H1 (cell line): ENCODE data around the gene ZSCAN29. TPM values are rescaled to one million over a fixed set of nuclear protein-coding genes. Genes with fewer than 3 reads are reported as not detected.

Source experiments
- CTCF ChIA-PET: fragments of 300-600 bp; sonication (Branson Sonifier 250); formaldehyde crosslinking; loops from one replicate; lab custom pipeline; 2021; ENCODE audit not compliant: partially characterized antibody; lab: Charles Lee
- POLR2A ChIA-PET: fragments of 300-600 bp; sonication (Branson Sonifier 250); formaldehyde crosslinking; loops from one replicate; lab custom pipeline; 2021; ENCODE audit warnings: inconsistent platforms; ENCODE audit not compliant: partially characterized antibody; lab: Charles Lee
- DNase-seq, 2 experiments: peaks; one replicate each; pipeline versions ENCODE4 v3.0.0 to v3.0.0-alpha.2; 2010 to 2022; ENCODE audit warnings: low spot score in 2 of 2, low read depth in 1 of 2, mixed read lengths in 1 of 2
- FAIRE-seq: peaks from 2 replicates; lab custom pipeline; 2011; peaks lifted over from hg19 to GRCh38; lab: Jason Lieb, UNC
- H2AFZ ChIP-seq: 2 replicates; pipeline ENCODE4 v1.8.1; 2012; ENCODE audit warnings: low read length, inconsistent platforms
- H2AK5ac ChIP-seq: 2 replicates; pipeline ENCODE4 v1.6.1; 2013; ENCODE audit warnings: low read depth, low read length
- H2BK120ac ChIP-seq: replicated peaks from 2 replicates; pipeline ENCODE3; 2013; ENCODE audit warnings: low read depth, low read length, inconsistent platforms
- H2BK12ac ChIP-seq: 2 replicates; pipeline ENCODE4 v1.6.1; 2013; ENCODE audit warnings: low read depth, low read length
- H2BK15ac ChIP-seq: 2 replicates; pipeline ENCODE4 v1.6.1; 2013; ENCODE audit warnings: low read length
- H2BK20ac ChIP-seq: 2 replicates; pipeline ENCODE4 v1.6.1; 2013; ENCODE audit warnings: low read length
- H2BK5ac ChIP-seq: 2 replicates; pipeline ENCODE4 v1.6.1; 2013; ENCODE audit warnings: low read depth, low read length
- H3K14ac ChIP-seq: 2 replicates; pipeline ENCODE4 v1.6.1; 2013; ENCODE audit warnings: inconsistent platforms; ENCODE audit not compliant: insufficient read length
- H3K18ac ChIP-seq: 2 replicates; pipeline ENCODE4 v1.6.1; 2013; ENCODE audit warnings: low read length; ENCODE audit errors: extremely low read depth
- H3K23ac ChIP-seq: 2 replicates; pipeline ENCODE4 v1.6.1; 2013; ENCODE audit warnings: inconsistent platforms; ENCODE audit not compliant: insufficient read length
- H3K23me2 ChIP-seq: 2 replicates; pipeline ENCODE4 v1.6.1; 2013; ENCODE audit warnings: low read depth, low read length
- H3K27ac ChIP-seq: 2 replicates; pipeline ENCODE4 v1.6.1; 2011; ENCODE audit warnings: low read depth, low read length, inconsistent platforms
- H3K27me3 ChIP-seq, 4 experiments: replicated peaks in 1 of 4; 1 replicate in 1 of 4; 2 replicates in 3 of 4; pipeline versions ENCODE4 v1.6.1 to v1.8.1; 2011 to 2013; ENCODE audit warnings: low read length in 3 of 4, mild to moderate bottlenecking in 3 of 4, inconsistent platforms in 2 of 4, mixed read lengths in 2 of 4, moderate library complexity in 1 of 4; ENCODE audit not compliant: control insufficient read depth in 3 of 4, insufficient read depth in 3 of 4; ENCODE audit errors: extremely low read depth in 1 of 4
- H3K36me3 ChIP-seq, 4 experiments: 2 replicates each; pipeline versions ENCODE4 v1.6.1 to v1.8.1; 2011 to 2013; ENCODE audit warnings: mild to moderate bottlenecking in 4 of 4, low read length in 3 of 4, moderate library complexity in 2 of 4, control low read depth in 1 of 4, inconsistent platforms in 1 of 4; ENCODE audit not compliant: insufficient read depth in 4 of 4, control insufficient read depth in 2 of 4
- H3K4ac ChIP-seq: replicated peaks from 2 replicates; pipeline ENCODE3; 2013; ENCODE audit warnings: low read length, low read depth, mixed read lengths, inconsistent platforms; ENCODE audit not compliant: insufficient read length
- H3K4me1 ChIP-seq, 4 experiments: replicated peaks in 1 of 4; 1 replicate in 1 of 4; 2 replicates in 3 of 4; pipeline versions ENCODE4 v1.6.1 to v1.8.1; 2011 to 2013; ENCODE audit warnings: low read length in 3 of 4, inconsistent platforms in 2 of 4, mixed read lengths in 1 of 4; ENCODE audit not compliant: insufficient read depth in 4 of 4, control insufficient read depth in 3 of 4
- H3K4me2 ChIP-seq, 2 experiments: 2 replicates each; pipeline versions ENCODE4 v1.6.1 to v1.8.1; 2011 to 2013; ENCODE audit warnings: low read depth in 2 of 2, low read length in 2 of 2, control low read depth in 1 of 2, inconsistent platforms in 1 of 2, mild to moderate bottlenecking in 1 of 2; ENCODE audit not compliant: insufficient read depth in 1 of 2
- H3K4me3 ChIP-seq, 4 experiments: fragments of 200-600, 300-600 bp in 1 of 4; sonication (generic), shearing (Covaris generic), sonication (Bioruptor Twin) in 1 of 4; 2 replicates each; pipeline versions ENCODE4 v1.5.1 to v1.8.1; 2011 to 2016; ENCODE audit warnings: low read length in 4 of 4, low read depth in 3 of 4, control low read depth in 2 of 4, inconsistent platforms in 2 of 4, mild to moderate bottlenecking in 2 of 4, mixed read lengths in 1 of 4, moderate library complexity in 1 of 4; ENCODE audit not compliant: insufficient read depth in 2 of 4; ENCODE audit errors: extremely low read depth in 1 of 4
- H3K56ac ChIP-seq: replicated peaks from 2 replicates; pipeline ENCODE3; 2013; ENCODE audit warnings: low read depth, mild to moderate bottlenecking, mixed read lengths, low read length, inconsistent platforms; ENCODE audit not compliant: insufficient read length
- H3K79me1 ChIP-seq: 2 replicates; pipeline ENCODE4 v1.6.1; 2013; ENCODE audit warnings: low read depth, low read length, control low read depth
- H3K79me2 ChIP-seq, 2 experiments: 2 replicates each; pipeline versions ENCODE4 v1.6.1 to v1.8.1; 2012 to 2013; ENCODE audit warnings: low read length in 2 of 2, mild to moderate bottlenecking in 2 of 2, inconsistent platforms in 1 of 2; ENCODE audit not compliant: insufficient read depth in 2 of 2, control insufficient read depth in 1 of 2
- H3K9ac ChIP-seq, 4 experiments: replicated peaks in 1 of 4; 1 replicate in 1 of 4; 2 replicates in 3 of 4; pipeline versions ENCODE4 v1.6.1 to v1.8.1; 2011 to 2013; ENCODE audit warnings: low read depth in 3 of 4, low read length in 3 of 4, control low read depth in 2 of 4, mild to moderate bottlenecking in 2 of 4, moderate library complexity in 2 of 4, inconsistent platforms in 1 of 4; ENCODE audit errors: extremely low read depth in 1 of 4
- H3K9me3 ChIP-seq, 2 experiments: 2 replicates each; pipeline versions ENCODE4 v1.6.1 to v1.8.1; 2012 to 2013; ENCODE audit warnings: mild to moderate bottlenecking in 2 of 2, moderate library complexity in 2 of 2, control low read depth in 1 of 2, inconsistent platforms in 1 of 2, low read depth in 1 of 2, low read length in 1 of 2, mixed read lengths in 1 of 2; ENCODE audit not compliant: insufficient read depth in 2 of 2
- H4K20me1 ChIP-seq, 2 experiments: replicated peaks in 1 of 2; 2 replicates each; pipeline versions ENCODE3 to v1.8.1; 2011 to 2013; ENCODE audit warnings: inconsistent platforms in 2 of 2, low read length in 2 of 2, mild to moderate bottlenecking in 1 of 2; ENCODE audit not compliant: insufficient read depth in 2 of 2, control insufficient read depth in 1 of 2
- H4K5ac ChIP-seq: 2 replicates; pipeline ENCODE4 v1.6.1; 2013; ENCODE audit warnings: low read length, low read depth, mixed read lengths, inconsistent platforms; ENCODE audit not compliant: insufficient read length
- H4K8ac ChIP-seq: 2 replicates; pipeline ENCODE4 v1.8.0; 2013; ENCODE audit warnings: mild to moderate bottlenecking, moderate library complexity, low read length, inconsistent platforms; ENCODE audit not compliant: insufficient read depth; ENCODE audit errors: extremely low read depth
- H4K91ac ChIP-seq: replicated peaks from 2 replicates; pipeline ENCODE3; 2013; ENCODE audit warnings: low read length, mixed read lengths, inconsistent platforms; ENCODE audit not compliant: insufficient read length
- BRCA1 ChIP-seq: IDR thresholded peaks from 2 replicates; pipeline ENCODE4 v1.6.1; 2012; ENCODE audit warnings: low read depth, low read length, improper control_type of control experiment
- CBX8 ChIP-seq: fragments of 300-800, 300-1000 bp; sonication (generic); IDR thresholded peaks from 2 replicates; pipeline ENCODE4 v1.7.1; 2016; ENCODE audit warnings: low read depth, low read length, borderline replicate concordance
- CHD1 ChIP-seq: IDR thresholded peaks from 2 replicates; pipeline ENCODE4 v1.6.1; 2012; ENCODE audit warnings: low read depth, low read length, improper control_type of control experiment
- EZH2 ChIP-seq: fragments of 200-600 bp; sonication (generic); IDR thresholded peaks from 2 replicates; pipeline ENCODE4 v1.7.1; 2012; ENCODE audit warnings: low read depth, mild to moderate bottlenecking, moderate library complexity, low read length, inconsistent platforms; ENCODE audit not compliant: severe bottlenecking
- GTF2F1 ChIP-seq: IDR thresholded peaks from 2 replicates; pipeline ENCODE4 v1.6.1; 2012; ENCODE audit warnings: low read depth, low read length, improper control_type of control experiment, borderline replicate concordance
- KDM4A ChIP-seq: IDR thresholded peaks from one replicate; pipeline ENCODE4 v1.7.1; 2012; ENCODE audit warnings: low read depth, mild to moderate bottlenecking, moderate library complexity, low read length, inconsistent platforms; ENCODE audit not compliant: severe bottlenecking
- PHF8 ChIP-seq: fragments of 200-600 bp; sonication (generic); conservative IDR thresholded peaks from 2 replicates; pipeline ENCODE4 v1.7.1; 2012; ENCODE audit warnings: low read depth, mild to moderate bottlenecking, inconsistent platforms, low read length, moderate library complexity
- POLR2AphosphoS5 ChIP-seq: IDR thresholded peaks from 2 replicates; pipeline ENCODE4 v1.6.1; 2011; ENCODE audit warnings: low read depth, low read length
- TEAD4 ChIP-seq: IDR thresholded peaks from 2 replicates; pipeline ENCODE4 v1.6.1; 2012; ENCODE audit warnings: low read depth, low read length, inconsistent platforms, mixed read lengths
- polyA plus RNA-seq, 7 experiments: library from polyadenylated mRNA; depleted of rRNA in 3 of 7; stranded (reverse) in 5 of 7; unstranded in 2 of 7; fragments of >200 nt in 5 of 7; fragments of 200-250 nt in 2 of 7; gene quantifications; 1 replicate in 5 of 7; 2 replicates in 1 of 7; 4 replicates in 1 of 7; pipeline versions ENCODE4 v1.2.1 to v1.2.3, GENCODE V29; 2011 to 2013; ENCODE audit warnings: missing spikeins in 2 of 7, mixed read lengths in 2 of 7
- total RNA-seq: library from RNA; stranded (reverse); fragmentation: NEBNext Ultra II Directional; extraction: Animal tissue kit (Norgen Biotek cat#: 25700); gene quantifications from 2 replicates; pipeline ENCODE4 v1.2.1, GENCODE V29; 2021
- TF ChIP-seq, protein P1 (sequence below), 3 experiments: IDR thresholded peaks; 1 replicate in 2 of 3; 2 replicates in 1 of 3; pipeline versions ENCODE4 v1.5.1 to v1.6.1; 2011; ENCODE audit warnings: low read length in 3 of 3, mild to moderate bottlenecking in 3 of 3, inconsistent platforms in 2 of 3, low read depth in 1 of 3, moderate library complexity in 1 of 3; ENCODE audit not compliant: insufficient read depth in 1 of 3; ENCODE audit errors: control extremely low read depth in 1 of 3
- TF ChIP-seq, protein P2 (sequence below): IDR thresholded peaks from 2 replicates; pipeline ENCODE4 v1.6.1; 2012; ENCODE audit warnings: inconsistent platforms
- TF ChIP-seq, protein P3 (sequence below): IDR thresholded peaks from 2 replicates; pipeline ENCODE4 v1.6.1; 2012; ENCODE audit warnings: inconsistent platforms

The ZSCAN29 gene
- total and polyA plus RNA-seq, 2 of the 8 experiments (the other 6 are each of a cell fraction or from before 2014, with no cell fraction given): 6.4 to 41.3 TPM

DNA sequence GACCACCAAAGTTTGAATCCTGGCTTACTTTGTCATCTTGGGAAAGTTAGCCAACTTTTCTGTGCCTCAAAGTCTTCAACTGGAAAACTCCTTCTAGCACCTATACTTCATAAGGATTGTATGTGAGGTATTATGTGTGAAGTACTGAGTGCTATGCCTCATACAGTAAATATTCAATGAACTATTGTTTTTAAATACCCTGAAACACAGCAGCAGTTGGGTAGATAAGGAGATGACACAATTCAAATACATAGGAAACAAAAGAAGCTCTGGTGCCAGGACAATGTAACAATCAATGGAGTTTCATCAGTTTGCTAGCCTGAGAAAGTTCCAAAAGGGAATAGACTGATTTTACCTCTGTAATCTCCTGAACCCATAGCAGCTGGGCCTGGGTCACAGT lies 43.4 kb upstream of the ZSCAN29 start:
- Histone ChIP-seq H3K27ac (no peak overlapping the region), H3K9ac (no peak overlapping the region), H2BK15ac (no peak overlapping the region), H4K20me1 (peaks cover 6 to 10% of the 10 kb centered on the region in 2 experiments), H4K5ac (no peak overlapping the region), H3K4ac (no peak overlapping the region), H3K4me1 (no peaks in the 10 kb centered on the region), H2AK5ac (no peak overlapping the region), H4K91ac (no peak overlapping the region), H3K56ac (no peak overlapping the region), H4K8ac (no peak overlapping the region), H3K27me3 (no peaks in the 10 kb centered on the region), H3K23ac (no peak overlapping the region), H3K4me2 (no peak overlapping the region), H3K4me3 (no peak overlapping the region), H3K9me3 (no peaks in the 10 kb centered on the region), H2BK12ac (no peak overlapping the region), H3K79me2 (no peaks in the 10 kb centered on the region), H2BK20ac (no peak overlapping the region), H3K36me3 (peaks cover 32 to 79% (median 61%) of the 10 kb centered on the region in 4 experiments), H3K79me1 (no peaks in the 10 kb centered on the region), H3K14ac (no peak overlapping the region), H2BK120ac (no peak overlapping the region), H3K23me2 (no peaks in the 10 kb centered on the region), H2AFZ (no peak overlapping the region), H2BK5ac (no peak overlapping the region), H3K18ac (no peak overlapping the region)
- ChIA-PET POLR2A (no interaction called here), CTCF (interaction anchor here (1.4 kb wide), 1 partner anchor 38 kb away, joined by 4 read pairs; no protein-coding TSS in a partner anchor)
- DNase-seq (no peak), FAIRE-seq (no peak)
- no peak for TF ChIP-seq POLR2AphosphoS5
- TF ChIP-seq KDM4A: no peak
- no peak for TF ChIP-seq BRCA1
- no peak for TF ChIP-seq TEAD4
- TF ChIP-seq, protein P1, sequence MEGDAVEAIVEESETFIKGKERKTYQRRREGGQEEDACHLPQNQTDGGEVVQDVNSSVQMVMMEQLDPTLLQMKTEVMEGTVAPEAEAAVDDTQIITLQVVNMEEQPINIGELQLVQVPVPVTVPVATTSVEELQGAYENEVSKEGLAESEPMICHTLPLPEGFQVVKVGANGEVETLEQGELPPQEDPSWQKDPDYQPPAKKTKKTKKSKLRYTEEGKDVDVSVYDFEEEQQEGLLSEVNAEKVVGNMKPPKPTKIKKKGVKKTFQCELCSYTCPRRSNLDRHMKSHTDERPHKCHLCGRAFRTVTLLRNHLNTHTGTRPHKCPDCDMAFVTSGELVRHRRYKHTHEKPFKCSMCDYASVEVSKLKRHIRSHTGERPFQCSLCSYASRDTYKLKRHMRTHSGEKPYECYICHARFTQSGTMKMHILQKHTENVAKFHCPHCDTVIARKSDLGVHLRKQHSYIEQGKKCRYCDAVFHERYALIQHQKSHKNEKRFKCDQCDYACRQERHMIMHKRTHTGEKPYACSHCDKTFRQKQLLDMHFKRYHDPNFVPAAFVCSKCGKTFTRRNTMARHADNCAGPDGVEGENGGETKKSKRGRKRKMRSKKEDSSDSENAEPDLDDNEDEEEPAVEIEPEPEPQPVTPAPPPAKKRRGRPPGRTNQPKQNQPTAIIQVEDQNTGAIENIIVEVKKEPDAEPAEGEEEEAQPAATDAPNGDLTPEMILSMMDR (IDR thresholded peaks at IDR 0.05; ENCODE audit: control extremely low read depth in 1 of 3, insufficient read depth in 1 of 3, low read depth in 1 of 3, low read length in 3 of 3): no peak
- no peak for TF ChIP-seq CBX8
- no peak for TF ChIP-seq GTF2F1
- TF ChIP-seq, protein P2, sequence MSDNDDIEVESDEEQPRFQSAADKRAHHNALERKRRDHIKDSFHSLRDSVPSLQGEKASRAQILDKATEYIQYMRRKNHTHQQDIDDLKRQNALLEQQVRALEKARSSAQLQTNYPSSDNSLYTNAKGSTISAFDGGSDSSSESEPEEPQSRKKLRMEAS: no peak
- no peak for TF ChIP-seq EZH2
- no peak for TF ChIP-seq CHD1
- TF ChIP-seq, protein P3, sequence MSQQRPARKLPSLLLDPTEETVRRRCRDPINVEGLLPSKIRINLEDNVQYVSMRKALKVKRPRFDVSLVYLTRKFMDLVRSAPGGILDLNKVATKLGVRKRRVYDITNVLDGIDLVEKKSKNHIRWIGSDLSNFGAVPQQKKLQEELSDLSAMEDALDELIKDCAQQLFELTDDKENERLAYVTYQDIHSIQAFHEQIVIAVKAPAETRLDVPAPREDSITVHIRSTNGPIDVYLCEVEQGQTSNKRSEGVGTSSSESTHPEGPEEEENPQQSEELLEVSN: no peak
- no peak for TF ChIP-seq PHF8
